Panc1 (cell line): ENCODE data around the gene KAZN. TPM values are rescaled to one million over a fixed set of nuclear protein-coding genes. Genes with fewer than 3 reads are reported as not detected.

Experiments
- ATAC-seq: fragments of 200-7000 bp; cut with Tn5 transposase; 2 replicates; pipeline ENCODE4 v1.9.1; 2020; ENCODE audit warnings: mild to moderate bottlenecking, moderate library complexity
- BruUV-seq: library from RNA; stranded (reverse); fragments of 400-500 nt; replicated peaks from 2 replicates; lab custom pipeline; 2021; lab: Mats Ljungman, UMichigan
- CTCF ChIA-PET: fragments of 300-600 bp; sonication (Branson Sonifier 250); formaldehyde crosslinking; loops from one replicate; lab custom pipeline; 2022; ENCODE audit warnings: antibody characterized with exemption; lab: Charles Lee
- POLR2A ChIA-PET: fragments of 300-600 bp; sonication (Branson Sonifier 250); formaldehyde crosslinking; loops from one replicate; lab custom pipeline; 2022; ENCODE audit warnings: antibody characterized with exemption; lab: Charles Lee
- DNase-seq: peaks from one replicate; pipeline ENCODE4 v3.0.0-alpha.2; 2010; ENCODE audit warnings: low read depth, low spot score
- H3K27ac ChIP-seq: 2 replicates; pipeline ENCODE4 v1.5.1; 2011; ENCODE audit warnings: mild to moderate bottlenecking, low read length, inconsistent platforms
- H3K27me3 ChIP-seq: fragments of 200-500 bp; sonication (Bioruptor generic); 2 replicates; pipeline ENCODE4 v1.6.0; 2014; ENCODE audit warnings: low read length, inconsistent platforms; ENCODE audit not compliant: control insufficient read depth, insufficient read depth
- H3K36me3 ChIP-seq: fragments of 200-500 bp; sonication (Bioruptor generic); 2 replicates; pipeline ENCODE4 v1.5.1; 2014; ENCODE audit warnings: inconsistent platforms, mild to moderate bottlenecking, low read length, moderate library complexity; ENCODE audit not compliant: control insufficient read depth, insufficient read depth
- H3K4me1 ChIP-seq: 2 replicates; pipeline ENCODE4 v1.5.1; 2011; ENCODE audit warnings: inconsistent platforms, mild to moderate bottlenecking, low read length, moderate library complexity; ENCODE audit not compliant: control insufficient read depth, insufficient read depth
- H3K4me3 ChIP-seq, 2 experiments: 2 replicates each; pipeline ENCODE4 v1.5.1; 2011 to 2012; ENCODE audit warnings: low read depth in 2 of 2, low read length in 2 of 2, mild to moderate bottlenecking in 2 of 2, inconsistent platforms in 1 of 2, moderate library complexity in 1 of 2
- H3K9me3 ChIP-seq: fragments of 200-500 bp; sonication (Bioruptor generic); 2 replicates; pipeline ENCODE4 v1.5.1; 2014; ENCODE audit warnings: low read depth, mild to moderate bottlenecking, inconsistent platforms, low read length, moderate library complexity; ENCODE audit not compliant: control insufficient read depth, insufficient read depth
- CTCF ChIP-seq: fragments of 450-650 bp; IDR thresholded peaks from 2 replicates; pipeline ENCODE4 v1.5.1; 2017; ENCODE audit warnings: mild to moderate bottlenecking
- POLR2AphosphoS5 ChIP-seq: IDR thresholded peaks from 2 replicates; pipeline ENCODE4 v1.6.1; 2012; ENCODE audit warnings: mild to moderate bottlenecking, low read depth, low read length, moderate library complexity
- REST ChIP-seq, 2 experiments: IDR thresholded peaks; 2 replicates each; pipeline ENCODE4 v1.6.1; 2011 to 2012; ENCODE audit warnings: low read depth in 2 of 2, control low read depth in 1 of 2, low read length in 1 of 2, mild to moderate bottlenecking in 1 of 2, moderate library complexity in 1 of 2; ENCODE audit not compliant: insufficient read depth in 1 of 2
- SIN3A ChIP-seq: IDR thresholded peaks from 2 replicates; pipeline ENCODE4 v1.6.1; 2012; ENCODE audit warnings: low read depth, mild to moderate bottlenecking, low read length, moderate library complexity, borderline replicate concordance; ENCODE audit not compliant: insufficient read depth
- TCF7L2 ChIP-seq: IDR thresholded peaks from 2 replicates; pipeline ENCODE4 v1.6.1; 2011; ENCODE audit warnings: mild to moderate bottlenecking, low read depth, low read length, inconsistent platforms
- in situ Hi-C: cut with HindIII; loops from 2 replicates; pipeline ENCODE4 v1.10.0; 2016; ENCODE audit warnings: low sequenced_read_pairs, low pct_unique_long_range_greater_than_20kb
- intact Hi-C: fragments of 100-400 bp; cut with micrococcal nuclease; formaldehyde crosslinking; loops from one replicate; pipeline ENCODE4 v1.10.0; 2022; ENCODE audit not compliant: unreplicated experiment
- total RNA-seq: library from RNA; stranded (reverse); gene quantifications from one replicate; pipeline ENCODE4 v1.2.1, GENCODE V29; 2021; ENCODE audit not compliant: unreplicated experiment

KAZN gene
- total RNA-seq, 1 experiment from 2014 or later: 6.6 TPM

- H3K4me3 ChIP-seq: no peak overlapping the region
- no peaks in the 10 kb centered on the region for H3K4me1 ChIP-seq
- no peak for ATAC-seq
- no TSS peak for BruUV-seq
- in situ Hi-C loops (no loop called here), intact Hi-C loops (no loop called here)
- TF ChIP-seq SIN3A (no peak), CTCF (no peak), REST (IDR thresholded peaks at IDR 0.05; ENCODE audit: insufficient read depth in 1 of 2, low read depth in 2 of 2, low read length in 1 of 2) (no peak), TCF7L2 (no peak), POLR2AphosphoS5 (no peak)
- H3K27ac ChIP-seq: no peak overlapping the region
- peaks cover 3% of the 10 kb centered on the region; the same call in 1 of the 2 replicates for H3K27me3 ChIP-seq
- ChIA-PET POLR2A (no interaction called here), CTCF (no interaction called here)
- H3K36me3 ChIP-seq: no peaks in the 10 kb centered on the region
- H3K9me3 ChIP-seq: no peaks in the 10 kb centered on the region
- DNase-seq: no peak
These were observed 519.3 kb downstream of the KAZN start for GRCh38 chr1:15117671-15118325.

- intact Hi-C loops: no loop called here
- no peaks in the 10 kb centered on the region for H3K9me3 ChIP-seq
- in situ Hi-C loops: no loop called here
- peaks cover 3% of the 10 kb centered on the region; the same call in 1 of the 2 replicates for H3K27me3 ChIP-seq
- H3K4me1 ChIP-seq: no peaks in the 10 kb centered on the region
- no peak overlapping the region for H3K4me3 ChIP-seq
- H3K27ac ChIP-seq: no peak overlapping the region
- POLR2A ChIA-PET: interaction anchor here (0.7 kb wide), 1 partner anchor 255 kb away, joined by 6 read pairs; no protein-coding TSS in a partner anchor
- CTCF ChIA-PET: no interaction called here
- BruUV-seq: no TSS peak
- TF ChIP-seq TCF7L2 (no peak), REST (IDR thresholded peaks at IDR 0.05; ENCODE audit: insufficient read depth in 1 of 2, low read depth in 2 of 2, low read length in 1 of 2) (no peak), POLR2AphosphoS5 (no peak), SIN3A (no peak), CTCF (no peak)
- H3K36me3 ChIP-seq: no peaks in the 10 kb centered on the region
- DNase-seq (no peak), ATAC-seq (no peak)
These were observed 520.1 kb downstream of the KAZN start for GRCh38 chr1:15118579-15118978.
